Measurements from ENCODE around the gene PHLDA1. TPM values are rescaled to one million over a fixed set of nuclear protein-coding genes. Genes with fewer than 3 reads are reported as not detected.

The PHLDA1 gene
- total and polyA plus RNA-seq, 10 of the 15 experiments (the other 5 are each of a cell fraction or from before 2014, with no cell fraction given) = 0.66 to 14.2 (median 1.3) TPM

DNA sequence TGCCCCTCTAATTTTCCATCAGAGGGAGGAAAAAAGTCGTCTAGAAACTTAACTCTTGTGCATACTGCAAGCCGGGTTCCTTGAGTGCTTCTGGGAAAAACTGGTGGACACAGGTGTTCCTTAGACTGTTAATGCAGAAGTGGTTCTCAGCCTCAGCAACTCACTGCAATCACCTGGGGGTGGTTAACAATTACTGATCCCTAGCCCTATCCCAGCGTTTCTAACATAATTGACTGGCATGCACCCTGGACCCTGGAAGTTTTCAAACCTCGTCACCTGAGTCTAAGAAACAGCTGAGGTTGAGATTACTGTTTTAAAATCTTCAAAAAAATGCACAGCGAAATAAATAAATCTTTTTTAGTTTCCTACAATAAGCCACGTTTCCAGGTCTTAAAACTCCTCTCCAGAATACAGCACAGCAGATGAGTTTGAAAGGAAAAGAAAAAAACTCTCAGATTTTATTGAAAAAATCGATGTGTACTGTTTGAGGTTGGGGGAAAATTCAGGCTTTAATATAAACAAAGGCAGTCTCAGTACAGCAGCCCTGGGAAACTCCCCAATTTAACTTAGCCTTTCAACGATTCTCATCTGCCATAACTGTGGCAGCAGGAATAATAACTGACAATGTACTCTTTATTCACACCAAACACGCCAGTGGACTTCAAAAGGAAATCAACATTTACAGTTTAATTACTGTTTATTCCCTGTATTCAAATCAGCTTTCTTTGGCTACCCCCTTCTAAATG is 45.4 kb downstream of the PHLDA1 start (continued):
- TF ChIP-seq, protein P1, sequence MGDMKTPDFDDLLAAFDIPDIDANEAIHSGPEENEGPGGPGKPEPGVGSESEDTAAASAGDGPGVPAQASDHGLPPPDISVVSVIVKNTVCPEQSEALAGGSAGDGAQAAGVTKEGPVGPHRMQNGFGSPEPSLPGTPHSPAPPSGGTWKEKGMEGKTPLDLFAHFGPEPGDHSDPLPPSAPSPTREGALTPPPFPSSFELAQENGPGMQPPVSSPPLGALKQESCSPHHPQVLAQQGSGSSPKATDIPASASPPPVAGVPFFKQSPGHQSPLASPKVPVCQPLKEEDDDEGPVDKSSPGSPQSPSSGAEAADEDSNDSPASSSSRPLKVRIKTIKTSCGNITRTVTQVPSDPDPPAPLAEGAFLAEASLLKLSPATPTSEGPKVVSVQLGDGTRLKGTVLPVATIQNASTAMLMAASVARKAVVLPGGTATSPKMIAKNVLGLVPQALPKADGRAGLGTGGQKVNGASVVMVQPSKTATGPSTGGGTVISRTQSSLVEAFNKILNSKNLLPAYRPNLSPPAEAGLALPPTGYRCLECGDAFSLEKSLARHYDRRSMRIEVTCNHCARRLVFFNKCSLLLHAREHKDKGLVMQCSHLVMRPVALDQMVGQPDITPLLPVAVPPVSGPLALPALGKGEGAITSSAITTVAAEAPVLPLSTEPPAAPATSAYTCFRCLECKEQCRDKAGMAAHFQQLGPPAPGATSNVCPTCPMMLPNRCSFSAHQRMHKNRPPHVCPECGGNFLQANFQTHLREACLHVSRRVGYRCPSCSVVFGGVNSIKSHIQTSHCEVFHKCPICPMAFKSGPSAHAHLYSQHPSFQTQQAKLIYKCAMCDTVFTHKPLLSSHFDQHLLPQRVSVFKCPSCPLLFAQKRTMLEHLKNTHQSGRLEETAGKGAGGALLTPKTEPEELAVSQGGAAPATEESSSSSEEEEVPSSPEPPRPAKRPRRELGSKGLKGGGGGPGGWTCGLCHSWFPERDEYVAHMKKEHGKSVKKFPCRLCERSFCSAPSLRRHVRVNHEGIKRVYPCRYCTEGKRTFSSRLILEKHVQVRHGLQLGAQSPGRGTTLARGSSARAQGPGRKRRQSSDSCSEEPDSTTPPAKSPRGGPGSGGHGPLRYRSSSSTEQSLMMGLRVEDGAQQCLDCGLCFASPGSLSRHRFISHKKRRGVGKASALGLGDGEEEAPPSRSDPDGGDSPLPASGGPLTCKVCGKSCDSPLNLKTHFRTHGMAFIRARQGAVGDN (IDR thresholded peaks at IDR 0.05) = no peak
- TF ChIP-seq, protein P2, sequence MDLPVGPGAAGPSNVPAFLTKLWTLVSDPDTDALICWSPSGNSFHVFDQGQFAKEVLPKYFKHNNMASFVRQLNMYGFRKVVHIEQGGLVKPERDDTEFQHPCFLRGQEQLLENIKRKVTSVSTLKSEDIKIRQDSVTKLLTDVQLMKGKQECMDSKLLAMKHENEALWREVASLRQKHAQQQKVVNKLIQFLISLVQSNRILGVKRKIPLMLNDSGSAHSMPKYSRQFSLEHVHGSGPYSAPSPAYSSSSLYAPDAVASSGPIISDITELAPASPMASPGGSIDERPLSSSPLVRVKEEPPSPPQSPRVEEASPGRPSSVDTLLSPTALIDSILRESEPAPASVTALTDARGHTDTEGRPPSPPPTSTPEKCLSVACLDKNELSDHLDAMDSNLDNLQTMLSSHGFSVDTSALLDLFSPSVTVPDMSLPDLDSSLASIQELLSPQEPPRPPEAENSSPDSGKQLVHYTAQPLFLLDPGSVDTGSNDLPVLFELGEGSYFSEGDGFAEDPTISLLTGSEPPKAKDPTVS (IDR thresholded peaks at IDR 0.05; ENCODE audit: low read depth, low read length) = no peak
- TF ChIP-seq DPF2 (IDR thresholded peaks at IDR 0.05) (peak; percentile 22; the same call in 1 of the 2 replicates), SREBF1 (IDR thresholded peaks at IDR 0.05; ENCODE audit: low read length) (no peak), GATAD2B (conservative IDR thresholded peaks at IDR 0.05; ENCODE audit: low read depth) (no peak), HDGF (IDR thresholded peaks at IDR 0.05) (no peak), TARDBP (IDR thresholded peaks at IDR 0.05; ENCODE audit: borderline replicate concordance) (no peak), ZNF274 (IDR thresholded peaks at IDR 0.05; ENCODE audit: insufficient read depth, insufficient read length) (no peak), EED (IDR thresholded peaks at IDR 0.05; ENCODE audit: low read depth) (no peak), TAF1 (IDR thresholded peaks at IDR 0.05; ENCODE audit: borderline replicate concordance, low read depth, low read length) (no peak)
- TF ChIP-seq, protein P3, sequence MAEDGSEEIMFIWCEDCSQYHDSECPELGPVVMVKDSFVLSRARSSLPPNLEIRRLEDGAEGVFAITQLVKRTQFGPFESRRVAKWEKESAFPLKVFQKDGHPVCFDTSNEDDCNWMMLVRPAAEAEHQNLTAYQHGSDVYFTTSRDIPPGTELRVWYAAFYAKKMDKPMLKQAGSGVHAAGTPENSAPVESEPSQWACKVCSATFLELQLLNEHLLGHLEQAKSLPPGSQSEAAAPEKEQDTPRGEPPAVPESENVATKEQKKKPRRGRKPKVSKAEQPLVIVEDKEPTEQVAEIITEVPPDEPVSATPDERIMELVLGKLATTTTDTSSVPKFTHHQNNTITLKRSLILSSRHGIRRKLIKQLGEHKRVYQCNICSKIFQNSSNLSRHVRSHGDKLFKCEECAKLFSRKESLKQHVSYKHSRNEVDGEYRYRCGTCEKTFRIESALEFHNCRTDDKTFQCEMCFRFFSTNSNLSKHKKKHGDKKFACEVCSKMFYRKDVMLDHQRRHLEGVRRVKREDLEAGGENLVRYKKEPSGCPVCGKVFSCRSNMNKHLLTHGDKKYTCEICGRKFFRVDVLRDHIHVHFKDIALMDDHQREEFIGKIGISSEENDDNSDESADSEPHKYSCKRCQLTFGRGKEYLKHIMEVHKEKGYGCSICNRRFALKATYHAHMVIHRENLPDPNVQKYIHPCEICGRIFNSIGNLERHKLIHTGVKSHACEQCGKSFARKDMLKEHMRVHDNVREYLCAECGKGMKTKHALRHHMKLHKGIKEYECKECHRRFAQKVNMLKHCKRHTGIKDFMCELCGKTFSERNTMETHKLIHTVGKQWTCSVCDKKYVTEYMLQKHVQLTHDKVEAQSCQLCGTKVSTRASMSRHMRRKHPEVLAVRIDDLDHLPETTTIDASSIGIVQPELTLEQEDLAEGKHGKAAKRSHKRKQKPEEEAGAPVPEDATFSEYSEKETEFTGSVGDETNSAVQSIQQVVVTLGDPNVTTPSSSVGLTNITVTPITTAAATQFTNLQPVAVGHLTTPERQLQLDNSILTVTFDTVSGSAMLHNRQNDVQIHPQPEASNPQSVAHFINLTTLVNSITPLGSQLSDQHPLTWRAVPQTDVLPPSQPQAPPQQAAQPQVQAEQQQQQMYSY (CRISPR knock-in tag; IDR thresholded peaks at IDR 0.05) = no peak
- TF ChIP-seq, protein P4, sequence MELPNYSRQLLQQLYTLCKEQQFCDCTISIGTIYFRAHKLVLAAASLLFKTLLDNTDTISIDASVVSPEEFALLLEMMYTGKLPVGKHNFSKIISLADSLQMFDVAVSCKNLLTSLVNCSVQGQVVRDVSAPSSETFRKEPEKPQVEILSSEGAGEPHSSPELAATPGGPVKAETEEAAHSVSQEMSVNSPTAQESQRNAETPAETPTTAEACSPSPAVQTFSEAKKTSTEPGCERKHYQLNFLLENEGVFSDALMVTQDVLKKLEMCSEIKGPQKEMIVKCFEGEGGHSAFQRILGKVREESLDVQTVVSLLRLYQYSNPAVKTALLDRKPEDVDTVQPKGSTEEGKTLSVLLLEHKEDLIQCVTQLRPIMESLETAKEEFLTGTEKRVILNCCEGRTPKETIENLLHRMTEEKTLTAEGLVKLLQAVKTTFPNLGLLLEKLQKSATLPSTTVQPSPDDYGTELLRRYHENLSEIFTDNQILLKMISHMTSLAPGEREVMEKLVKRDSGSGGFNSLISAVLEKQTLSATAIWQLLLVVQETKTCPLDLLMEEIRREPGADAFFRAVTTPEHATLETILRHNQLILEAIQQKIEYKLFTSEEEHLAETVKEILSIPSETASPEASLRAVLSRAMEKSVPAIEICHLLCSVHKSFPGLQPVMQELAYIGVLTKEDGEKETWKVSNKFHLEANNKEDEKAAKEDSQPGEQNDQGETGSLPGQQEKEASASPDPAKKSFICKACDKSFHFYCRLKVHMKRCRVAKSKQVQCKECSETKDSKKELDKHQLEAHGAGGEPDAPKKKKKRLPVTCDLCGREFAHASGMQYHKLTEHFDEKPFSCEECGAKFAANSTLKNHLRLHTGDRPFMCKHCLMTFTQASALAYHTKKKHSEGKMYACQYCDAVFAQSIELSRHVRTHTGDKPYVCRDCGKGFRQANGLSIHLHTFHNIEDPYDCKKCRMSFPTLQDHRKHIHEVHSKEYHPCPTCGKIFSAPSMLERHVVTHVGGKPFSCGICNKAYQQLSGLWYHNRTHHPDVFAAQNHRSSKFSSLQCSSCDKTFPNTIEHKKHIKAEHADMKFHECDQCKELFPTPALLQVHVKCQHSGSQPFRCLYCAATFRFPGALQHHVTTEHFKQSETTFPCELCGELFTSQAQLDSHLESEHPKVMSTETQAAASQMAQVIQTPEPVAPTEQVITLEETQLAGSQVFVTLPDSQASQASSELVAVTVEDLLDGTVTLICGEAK (IDR thresholded peaks at IDR 0.05; ENCODE audit: borderline replicate concordance) = peak; percentile 33; the same call in 1 of the 2 replicates
- TF ChIP-seq, protein P5, sequence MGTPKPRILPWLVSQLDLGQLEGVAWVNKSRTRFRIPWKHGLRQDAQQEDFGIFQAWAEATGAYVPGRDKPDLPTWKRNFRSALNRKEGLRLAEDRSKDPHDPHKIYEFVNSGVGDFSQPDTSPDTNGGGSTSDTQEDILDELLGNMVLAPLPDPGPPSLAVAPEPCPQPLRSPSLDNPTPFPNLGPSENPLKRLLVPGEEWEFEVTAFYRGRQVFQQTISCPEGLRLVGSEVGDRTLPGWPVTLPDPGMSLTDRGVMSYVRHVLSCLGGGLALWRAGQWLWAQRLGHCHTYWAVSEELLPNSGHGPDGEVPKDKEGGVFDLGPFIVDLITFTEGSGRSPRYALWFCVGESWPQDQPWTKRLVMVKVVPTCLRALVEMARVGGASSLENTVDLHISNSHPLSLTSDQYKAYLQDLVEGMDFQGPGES (IDR thresholded peaks at IDR 0.05) = no peak
